C4-2B (cell line): Measurements from ENCODE around the gene PCDH15.

ENCODE experiments used
- H3K27ac ChIP-seq: fragments of 450-650 bp; 2 replicates; pipeline ENCODE4 v1.5.1; 2017
- ZFX ChIP-seq: fragments of 450-650 bp; IDR thresholded peaks from 2 replicates; pipeline ENCODE4 v1.6.1; 2017
- TF ChIP-seq, protein P1 (sequence below): fragments of 450-650 bp; conservative IDR thresholded peaks from 2 replicates; pipeline ENCODE4 v1.5.1; 2017; ENCODE audit warnings: mild to moderate bottlenecking

Gene PCDH15

DNA sequence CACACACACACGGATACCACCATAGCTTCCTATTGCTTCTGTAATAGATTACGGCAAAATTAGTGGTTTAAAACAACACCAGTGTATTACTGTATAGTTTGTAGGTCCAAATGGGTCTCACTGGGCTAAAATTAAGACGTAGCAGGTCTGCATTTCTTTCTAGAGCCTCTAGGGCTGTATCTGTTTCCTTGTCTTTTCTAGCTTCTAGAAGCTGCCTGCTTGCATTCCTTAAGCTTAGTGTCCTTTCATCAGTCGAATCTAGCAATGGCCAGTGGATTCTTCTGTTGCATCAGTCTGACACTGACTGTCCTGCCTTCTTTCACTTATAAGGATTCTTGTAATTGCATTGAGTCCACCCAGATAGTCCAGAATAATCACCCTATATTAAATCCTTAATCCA, 882.3 kb downstream of the PCDH15 start:
- no peak for TF ChIP-seq ZFX
- TF ChIP-seq, protein P1, sequence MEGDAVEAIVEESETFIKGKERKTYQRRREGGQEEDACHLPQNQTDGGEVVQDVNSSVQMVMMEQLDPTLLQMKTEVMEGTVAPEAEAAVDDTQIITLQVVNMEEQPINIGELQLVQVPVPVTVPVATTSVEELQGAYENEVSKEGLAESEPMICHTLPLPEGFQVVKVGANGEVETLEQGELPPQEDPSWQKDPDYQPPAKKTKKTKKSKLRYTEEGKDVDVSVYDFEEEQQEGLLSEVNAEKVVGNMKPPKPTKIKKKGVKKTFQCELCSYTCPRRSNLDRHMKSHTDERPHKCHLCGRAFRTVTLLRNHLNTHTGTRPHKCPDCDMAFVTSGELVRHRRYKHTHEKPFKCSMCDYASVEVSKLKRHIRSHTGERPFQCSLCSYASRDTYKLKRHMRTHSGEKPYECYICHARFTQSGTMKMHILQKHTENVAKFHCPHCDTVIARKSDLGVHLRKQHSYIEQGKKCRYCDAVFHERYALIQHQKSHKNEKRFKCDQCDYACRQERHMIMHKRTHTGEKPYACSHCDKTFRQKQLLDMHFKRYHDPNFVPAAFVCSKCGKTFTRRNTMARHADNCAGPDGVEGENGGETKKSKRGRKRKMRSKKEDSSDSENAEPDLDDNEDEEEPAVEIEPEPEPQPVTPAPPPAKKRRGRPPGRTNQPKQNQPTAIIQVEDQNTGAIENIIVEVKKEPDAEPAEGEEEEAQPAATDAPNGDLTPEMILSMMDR = peak; percentile 17; the same call in 1 of the 2 replicates
- H3K27ac ChIP-seq = no peak overlapping the region

DNA sequence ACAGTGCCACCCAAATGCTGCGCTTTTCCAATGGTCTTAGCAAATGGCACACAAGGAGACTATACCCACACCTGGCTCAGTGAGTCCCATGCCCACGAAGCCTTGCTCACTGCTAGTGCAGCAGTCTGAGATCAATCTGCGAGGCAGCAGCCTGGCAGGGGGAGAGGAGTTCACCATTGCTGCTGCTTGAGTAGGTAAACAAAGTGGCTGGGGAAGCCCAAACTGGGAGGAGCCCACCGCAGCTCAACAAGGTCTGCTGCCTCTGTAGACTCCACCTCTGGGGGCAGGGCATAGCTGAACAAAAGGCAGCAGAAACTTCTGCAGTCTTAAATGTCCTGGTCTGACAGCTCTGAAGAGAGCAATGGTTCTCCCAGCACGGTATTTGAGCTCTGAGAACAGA, 891.2 kb downstream of the PCDH15 start:
- TF ChIP-seq, protein P1 = no peak
- no peak for TF ChIP-seq ZFX
- H3K27ac ChIP-seq = no peak overlapping the region

DNA sequence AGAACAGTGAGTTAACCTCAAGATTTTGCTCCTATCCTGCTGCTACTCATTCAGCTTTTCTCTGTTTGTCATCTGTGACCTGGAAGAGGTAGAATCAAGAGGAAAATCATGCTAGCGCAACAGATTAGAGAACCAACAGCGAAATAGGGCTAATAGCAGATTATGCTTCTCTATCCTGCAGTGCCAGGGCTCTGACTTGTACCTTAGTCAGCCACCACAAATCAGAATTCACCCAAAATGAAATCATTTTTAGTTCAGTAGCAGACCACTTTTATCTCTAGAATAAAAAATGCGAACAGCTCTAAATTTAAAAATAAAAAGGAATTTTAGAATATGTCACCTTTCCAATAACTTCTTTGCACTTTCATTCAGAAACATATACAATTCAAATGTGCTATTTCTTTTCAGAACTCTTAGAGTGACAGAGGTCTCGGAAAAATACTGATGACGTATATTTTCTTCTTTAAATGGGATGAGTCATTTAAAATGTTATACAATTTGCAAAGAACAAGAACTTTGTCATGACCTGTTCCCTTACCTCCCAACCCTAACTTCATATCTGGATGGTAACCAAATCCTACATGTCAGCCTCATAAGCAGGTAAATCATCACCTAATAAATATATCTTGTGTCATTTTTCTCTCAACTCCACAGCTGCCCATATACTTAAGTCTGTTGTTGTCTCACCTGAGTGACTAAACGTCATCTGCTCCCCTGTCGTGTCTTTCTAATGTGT, 896.4 kb downstream of the PCDH15 start:
- TF ChIP-seq, protein P1 = no peak
- TF ChIP-seq ZFX = no peak
- no peak overlapping the region for H3K27ac ChIP-seq

DNA sequence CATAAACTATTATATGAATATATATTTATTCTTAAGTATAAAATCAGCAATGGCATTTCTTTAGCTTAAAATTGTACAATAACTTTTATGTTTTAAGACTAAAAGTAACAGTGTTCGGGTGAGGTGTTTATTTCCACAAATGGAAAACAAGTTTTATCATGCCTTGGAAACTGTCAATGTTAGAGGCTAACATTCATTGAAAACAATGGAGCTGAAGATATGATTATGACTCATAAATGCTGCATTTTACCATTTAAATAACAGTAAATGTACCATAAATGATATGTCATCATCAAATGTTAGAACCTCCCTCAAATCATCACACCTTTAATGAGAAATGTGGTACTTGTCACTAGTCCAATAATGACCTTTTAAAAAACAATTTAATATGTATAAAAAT, 897.3 kb downstream of the PCDH15 start:
- H3K27ac ChIP-seq = no peak overlapping the region
- TF ChIP-seq, protein P1 = no peak
- TF ChIP-seq ZFX = no peak

DNA sequence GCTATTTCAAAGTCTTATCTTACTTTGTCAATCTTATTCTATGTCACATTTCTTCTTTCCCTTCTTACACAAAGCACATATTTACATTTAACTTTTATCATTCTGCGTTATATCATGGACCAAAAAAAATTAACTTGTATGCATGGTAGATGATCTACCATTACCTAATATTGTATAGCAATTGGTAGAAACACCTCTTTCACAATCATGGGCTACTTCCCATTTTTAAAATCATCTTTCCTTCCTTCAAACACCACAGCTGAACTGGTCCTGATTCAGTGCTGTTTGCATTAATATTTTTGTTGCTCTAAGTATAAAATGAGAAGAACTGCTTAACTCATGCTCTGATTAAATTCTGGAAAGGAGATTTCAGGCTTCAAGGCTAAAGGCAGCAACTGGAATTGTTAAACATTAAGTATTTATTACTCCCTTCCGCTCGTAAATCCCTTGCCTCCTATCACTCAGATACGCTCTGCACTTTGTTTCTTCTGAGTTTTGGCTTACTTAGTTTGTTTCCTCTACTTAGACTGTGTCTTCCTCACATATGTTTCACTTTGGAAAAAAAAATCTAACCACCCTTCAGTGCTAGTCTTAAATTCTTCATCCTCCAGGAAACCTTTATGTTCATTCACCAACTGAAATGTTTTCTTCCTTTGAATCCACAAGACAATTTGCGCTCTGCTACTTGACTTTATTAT, 901.4 kb downstream of the PCDH15 start:
- TF ChIP-seq, protein P1 = no peak
- no peak for TF ChIP-seq ZFX
- H3K27ac ChIP-seq = no peak overlapping the region

DNA sequence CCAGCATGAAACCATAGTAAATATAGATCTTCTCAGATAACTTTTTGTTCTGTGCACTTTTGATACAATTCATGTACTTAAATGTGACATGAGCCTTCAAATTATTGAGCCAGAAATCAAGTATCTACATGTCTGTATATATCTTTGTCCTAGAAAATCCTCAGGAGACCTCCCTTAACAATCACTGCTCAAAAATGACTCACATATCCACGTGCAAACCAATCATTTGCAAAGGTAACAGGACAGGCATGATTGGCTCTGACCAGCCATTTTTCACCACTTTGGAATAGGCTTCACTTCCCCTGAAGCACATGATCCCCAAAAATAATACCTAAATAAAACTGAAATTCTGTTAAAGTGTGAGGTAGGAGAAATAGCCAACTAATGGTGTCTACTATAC, 902.5 kb downstream of the PCDH15 start:
- no peak overlapping the region for H3K27ac ChIP-seq
- TF ChIP-seq, protein P1 = no peak
- TF ChIP-seq ZFX = no peak

DNA sequence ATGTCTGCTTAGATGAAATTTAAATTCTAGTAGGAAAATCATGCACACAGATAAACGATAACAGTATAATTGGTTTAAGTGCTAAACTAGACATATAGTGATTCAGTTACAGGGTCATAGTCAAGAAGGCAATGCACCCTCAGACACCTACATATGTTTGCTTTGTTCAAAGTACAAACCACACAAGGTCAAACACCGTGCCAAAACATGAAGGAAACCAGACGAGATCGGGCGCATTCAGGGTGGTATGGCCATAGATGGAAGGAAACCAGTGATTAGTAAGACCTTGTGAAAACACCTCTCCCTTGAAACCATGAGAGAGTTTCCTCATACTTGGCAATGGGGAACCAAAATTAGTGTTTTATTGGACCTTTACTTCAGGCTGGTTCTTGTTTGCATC, 906.9 kb downstream of the PCDH15 start:
- H3K27ac ChIP-seq = no peak overlapping the region
- TF ChIP-seq, protein P1 = no peak
- no peak for TF ChIP-seq ZFX
